A549 (cell line): ENCODE measurements around the gene CYP2E1. TPM values are rescaled to one million over a fixed set of nuclear protein-coding genes. Genes with fewer than 3 reads are reported as not detected.
"Not testable (repeated sequence)": the region's sequence is repeated elsewhere in the genome, so short reads cannot be mapped to it uniquely, and the experiment has no call there.

ENCODE experiments used
- ATAC-seq, 2 experiments: fragments of 200-7000 bp in 1 of 2; fragments of >200 bp in 1 of 2; cut with Nextera tagmentation in 1 of 2; cut with Tn5 transposase in 1 of 2; 3 replicates each; pipeline versions ENCODE4 v1.8.0 to v1.9.1; 2018 to 2020; ENCODE audit warnings: mild to moderate bottlenecking in 1 of 2, moderate library complexity in 1 of 2
- CTCF ChIA-PET: fragments of 300-600 bp; sonication (Branson Sonifier 250); formaldehyde crosslinking; extraction: SDS; loops from one replicate; lab custom pipeline; 2021; ENCODE audit warnings: antibody characterized with exemption, inconsistent platforms; lab: Yijun Ruan, JAX
- POLR2A ChIA-PET: fragments of 350-600 bp; formaldehyde crosslinking; extraction: SDS; loops from one replicate; lab custom pipeline; 2021; ENCODE audit warnings: antibody characterized with exemption, inconsistent platforms; lab: Yijun Ruan, JAX
- DNase-seq, 2 experiments: peaks; one replicate each; pipeline versions ENCODE4 v3.0.0 to v3.0.0-alpha.2; 2011 to 2016; ENCODE audit warnings: low read depth in 1 of 2, low spot score in 1 of 2
- FAIRE-seq: peaks from 2 replicates; lab custom pipeline; 2011; peaks lifted over from hg19 to GRCh38; lab: Jason Lieb, UNC
- H3K27ac ChIP-seq, 2 experiments: fragments of >200 bp; sonication (Bioruptor Twin); formaldehyde crosslinking; 3 replicates each; pipeline ENCODE4 v1.5.1; 2016 to 2017
- H3K4me1 ChIP-seq: fragments of >200 bp; sonication (Bioruptor Twin); formaldehyde crosslinking; 3 replicates; pipeline ENCODE4 v1.6.1; 2016
- H3K4me2 ChIP-seq: fragments of >200 bp; sonication (Bioruptor Twin); formaldehyde crosslinking; 3 replicates; pipeline ENCODE4 v1.6.1; 2016
- H3K4me3 ChIP-seq: fragments of >200 bp; sonication (Bioruptor Twin); formaldehyde crosslinking; 3 replicates; pipeline ENCODE4 v1.5.1; 2016
- H3K9me3 ChIP-seq: fragments of >200 bp; sonication (Bioruptor Twin); formaldehyde crosslinking; 3 replicates; pipeline ENCODE4 v1.6.1; 2016
- CBX8 ChIP-seq: fragments of 200-600 bp; sonication (generic); IDR thresholded peaks from 2 replicates; pipeline ENCODE4 v1.6.1; 2016
- CEBPB ChIP-seq, 2 experiments: fragments of >200 bp in 1 of 2; sonication (Bioruptor Twin) in 1 of 2; formaldehyde crosslinking in 1 of 2; IDR thresholded peaks; 2 replicates each; pipeline ENCODE4 v1.6.1; 2012 to 2016
- EHF ChIP-seq: fragments of 250-450 bp; sonication (Bioruptor Pico); IDR thresholded peaks from 2 replicates; pipeline ENCODE4 v1.5.0; 2020; ENCODE audit warnings: mild to moderate bottlenecking
- ELK1 ChIP-seq: fragments of 150-350 bp; IDR thresholded peaks from 2 replicates; pipeline ENCODE4 v1.6.1; 2014; ENCODE audit warnings: low read depth, mild to moderate bottlenecking, low read length
- EP300 ChIP-seq, 2 experiments: fragments of >200 bp; sonication (Bioruptor Twin); formaldehyde crosslinking; IDR thresholded peaks; 2 replicates in 1 of 2; 3 replicates in 1 of 2; pipeline ENCODE4 v1.6.1; 2016 to 2017
- ESRRA ChIP-seq: fragments of 150-350 bp; IDR thresholded peaks from 2 replicates; pipeline ENCODE4 v1.6.1; 2014; ENCODE audit warnings: mild to moderate bottlenecking, low read length, borderline replicate concordance
- FOSL2 ChIP-seq, 2 experiments: fragments of 450-650 bp in 1 of 2; fragments of >200 bp in 1 of 2; sonication (Bioruptor Twin) in 1 of 2; formaldehyde crosslinking; IDR thresholded peaks; 2 replicates each; pipeline versions ENCODE4 v1.5.0 to v1.6.1; 2016 to 2020; ENCODE audit warnings: mild to moderate bottlenecking in 1 of 2, moderate library complexity in 1 of 2
- HOXB13 ChIP-seq: fragments of 250-450 bp; sonication (Bioruptor Pico); IDR thresholded peaks from 2 replicates; pipeline ENCODE4 v1.5.0; 2020; ENCODE audit warnings: low read depth, mild to moderate bottlenecking, moderate library complexity
- HOXB5 ChIP-seq: fragments of 250-450 bp; sonication (Bioruptor Pico); IDR thresholded peaks from 2 replicates; pipeline ENCODE4 v1.5.0; 2020; ENCODE audit warnings: mild to moderate bottlenecking, moderate library complexity
- JUN ChIP-seq, 2 experiments: fragments of >200 bp; sonication (Bioruptor Twin); formaldehyde crosslinking; IDR thresholded peaks; 2 replicates in 1 of 2; 3 replicates in 1 of 2; pipeline ENCODE4 v1.6.1; 2016 to 2017
- JUNB ChIP-seq: fragments of >200 bp; sonication (Bioruptor Twin); formaldehyde crosslinking; IDR thresholded peaks from 2 replicates; pipeline ENCODE4 v1.6.1; 2016
- KDM1A ChIP-seq: fragments of 200-600 bp; sonication (generic); IDR thresholded peaks from 2 replicates; pipeline ENCODE4 v1.6.1; 2016; ENCODE audit warnings: low read depth, mild to moderate bottlenecking
- MAFK ChIP-seq: fragments of 450-650 bp; IDR thresholded peaks from 2 replicates; pipeline ENCODE4 v1.6.1; 2014; ENCODE audit not compliant: partially characterized antibody
- MAX ChIP-seq: IDR thresholded peaks from 2 replicates; pipeline ENCODE4 v1.6.1; 2012
- MAZ ChIP-seq: fragments of 150-350 bp; IDR thresholded peaks from 2 replicates; pipeline ENCODE4 v1.6.1; 2014; ENCODE audit warnings: antibody characterized with exemption, low read depth, low read length, borderline replicate concordance
- MYC ChIP-seq: IDR thresholded peaks from 2 replicates; pipeline ENCODE4 v1.6.1; 2012; ENCODE audit warnings: mild to moderate bottlenecking, inconsistent platforms, low read length, improper control_type of control experiment, borderline replicate concordance
- NPAS2 ChIP-seq: fragments of 250-450 bp; sonication (Bioruptor Pico); IDR thresholded peaks from 2 replicates; pipeline ENCODE4 v1.8.0; 2022; ENCODE audit warnings: mild to moderate bottlenecking, moderate library complexity, borderline replicate concordance
- PBX3 ChIP-seq: IDR thresholded peaks from 2 replicates; pipeline ENCODE4 v1.6.1; 2012
- PHF8 ChIP-seq: fragments of 200-600 bp; sonication (generic); IDR thresholded peaks from 2 replicates; pipeline ENCODE4 v1.6.1; 2016; ENCODE audit warnings: low read depth, mild to moderate bottlenecking, antibody characterized with exemption, moderate library complexity, borderline replicate concordance
- POLR2A ChIP-seq: IDR thresholded peaks from 2 replicates; pipeline ENCODE4 v1.6.1; 2012; ENCODE audit warnings: mild to moderate bottlenecking, low read length
- REST ChIP-seq: fragments of 200-600 bp; sonication (generic); IDR thresholded peaks from 2 replicates; pipeline ENCODE4 v1.6.1; 2016; ENCODE audit warnings: antibody characterized with exemption, mild to moderate bottlenecking, moderate library complexity
- TP53 ChIP-seq: fragments of 250-450 bp; sonication (Bioruptor Pico); IDR thresholded peaks from 2 replicates; pipeline ENCODE4 v1.5.0; 2021; ENCODE audit warnings: mild to moderate bottlenecking, moderate library complexity
- ZSCAN20 ChIP-seq: fragments of 250-450 bp; sonication (Bioruptor Pico); IDR thresholded peaks from 2 replicates; pipeline ENCODE4 v1.8.0; 2022; ENCODE audit warnings: mild to moderate bottlenecking, moderate library complexity
- WGBS: methylation state at CpG from one replicate; pipeline ENCODE4 v1.1.6; 2017; ENCODE audit errors: missing lambda C conversion rate; 5-methylcytosine and 5-hydroxymethylcytosine counted together
- polyA plus RNA-seq, 4 experiments: library from polyadenylated mRNA; depleted of rRNA in 3 of 4; stranded (reverse); fragments of >200 nt; fragmentation: RNase III in 1 of 4; extraction: RNeasy Plus Mini Kit Qiagen cat#74134 plus additional on column Dnase treatment in 1 of 4; gene quantifications; 2 replicates in 3 of 4; 3 replicates in 1 of 4; pipeline ENCODE4 v1.2.3, GENCODE V29; 2011 to 2017

The CYP2E1 gene
- polyA plus RNA-seq, 2 of the 4 experiments (the other 2 are of a cell fraction): 0.14 to 0.75 TPM

- H3K4me1 ChIP-seq: no peaks in the 10 kb centered on the region
- ATAC-seq (no peak), DNase-seq (no peak)
- H3K9me3 ChIP-seq: peaks cover 15% of the 10 kb centered on the region; the same call in 2 of the 3 replicates
- no peak for TF ChIP-seq EHF (CRISPR knock-in tag)
- TF ChIP-seq MAFK: no peak
- TF ChIP-seq, all 56 proteins: peak for 0
- ChIA-PET CTCF (no interaction called here), POLR2A (no interaction called here)
- H3K27ac ChIP-seq: no peak overlapping the region
- WGBS: 37% methylated on average over 4 of the region's 4 CpGs
- H3K4me3 ChIP-seq: no peak overlapping the region
- no peak overlapping the region for H3K4me2 ChIP-seq
- no peak for FAIRE-seq
These were observed 11.7 kb upstream of the CYP2E1 start for GRCh38 chr10:133515471-133515870.

GRCh38 chr10:133516057-133516456 is 11.1 kb upstream of the CYP2E1 start:
- DNase-seq (no peak), FAIRE-seq (peak; percentile 23), ATAC-seq (no peak)
- 16% methylated on average over 4 of the region's 4 CpGs for WGBS
- H3K9me3 ChIP-seq: peaks cover 17% of the 10 kb centered on the region
- ChIA-PET CTCF (interaction anchor here (0.7 kb wide), 1 partner anchor 187 kb away, joined by 3 read pairs; no protein-coding TSS in a partner anchor), POLR2A (no interaction called here)
- 0 out of 3 replicates have a peak, but pooled peaks cover 3% of the 10 kb centered on the region for H3K4me1 ChIP-seq
- H3K4me2 ChIP-seq: no peak overlapping the region
- TF ChIP-seq ZSCAN20 (CRISPR knock-in tag) (no peak), CEBPB (IDR thresholded peaks at IDR 0.05) (no peak), EP300 (IDR thresholded peaks at IDR 0.05) (no peak), TP53 (CRISPR knock-in tag) (no peak), PBX3 (no peak), HOXB5 (no peak), JUNB (no peak), MAX (no peak), NPAS2 (CRISPR knock-in tag) (no peak), ESRRA (no peak), CBX8 (no peak), MAZ (no peak), ELK1 (no peak), KDM1A (no peak), POLR2A (no peak)
- no peak overlapping the region for H3K4me3 ChIP-seq
- no peak overlapping the region for H3K27ac ChIP-seq

- peaks cover 37% of the 10 kb centered on the region for H3K9me3 ChIP-seq
- H3K4me2 ChIP-seq, DNase-seq, FAIRE-seq, H3K27ac ChIP-seq, H3K4me1 ChIP-seq, H3K4me3 ChIP-seq, ATAC-seq, POLR2A ChIA-PET: not testable (repeated sequence)
- 39% methylated on average over 5 of the region's 5 CpGs for WGBS
- CTCF ChIA-PET: interaction anchor here (0.6 to 2.5 kb wide), 5 partner anchors 9 to 189 kb away, joined by 3 to 10 read pairs (median 5); partner anchors contain the start of gene CALY
These were observed 8.6 kb upstream of the CYP2E1 start for GRCh38 chr10:133518517-133518916.

GRCh38 chr10:133520193-133520738 is 6.9 kb upstream of the CYP2E1 start:
- FAIRE-seq (no peak), DNase-seq (peak; percentile 79 to 91), ATAC-seq (peak; percentile 100)
- ChIA-PET CTCF (interaction anchor here (0.7 to 2.5 kb wide), 17 partner anchors 9 to 295 kb away, joined by 3 to 14 read pairs (median 3); no protein-coding TSS in a partner anchor), POLR2A (no interaction called here)
- Histone ChIP-seq H3K4me1 (0 out of 3 replicates have a peak, but pooled peaks cover 3% of the 10 kb centered on the region), H3K27ac (peak overlapping the region; percentile 71 to 80), H3K4me2 (peak overlapping the region; percentile 85), H3K9me3 (peaks cover 48% of the 10 kb centered on the region), H3K4me3 (peak overlapping the region; percentile 49)
- WGBS: under 1% methylated on average over 22 of the region's 33 CpGs
- TF ChIP-seq PHF8: peak; percentile 56; the same call in 1 of the 2 replicates
- TF ChIP-seq HOXB5: 0 out of 2 replicates have a peak, but pooled peaks have one; percentile 54
- TF ChIP-seq FOSL2 (IDR thresholded peaks at IDR 0.05): no peak
- no peak for TF ChIP-seq FOSL2 (CRISPR knock-in tag; IDR thresholded peaks at IDR 0.05)
- 0 out of 2 replicates have a peak, but pooled peaks have one; percentile 24 for TF ChIP-seq EHF (CRISPR knock-in tag)
- TF ChIP-seq MYC: 0 out of 2 replicates have a peak, but pooled peaks have one; percentile 59
- no peak for TF ChIP-seq REST
- peak in 1 of 2 experiments; percentile 52; a peak in 1 of 5 replicates for TF ChIP-seq JUN (IDR thresholded peaks at IDR 0.05)
- peak; percentile 54; the same call in 1 of the 2 replicates for TF ChIP-seq HOXB13
